HCT116 (cell line): ENCODE results near the gene MORN1. TPM values are rescaled to one million over a fixed set of nuclear protein-coding genes. Genes with fewer than 3 reads are reported as not detected.

Experiments
- ATAC-seq: fragments of 200-7000 bp; cut with Tn5 transposase; 2 replicates; pipeline ENCODE4 v1.9.1; 2020; ENCODE audit warnings: mild to moderate bottlenecking, moderate library complexity
- BruUV-seq: library from RNA; stranded (reverse); fragments of 400-500 nt; replicated peaks from 2 replicates; lab custom pipeline; 2021; lab: Mats Ljungman, UMichigan
- CTCF ChIA-PET: fragments of 300-600 bp; sonication (Branson Sonifier 250); formaldehyde crosslinking; loops from one replicate; lab custom pipeline; 2021; ENCODE audit warnings: antibody characterized with exemption; lab: Charles Lee
- POLR2A ChIA-PET: fragments of 300-600, 350-600 bp; sonication (Branson Sonifier 250); formaldehyde crosslinking; loops from one replicate; lab custom pipeline; 2021; ENCODE audit warnings: antibody characterized with exemption; lab: Charles Lee
- RAD21 ChIA-PET, 2 experiments: fragments of 300-600 bp; sonication (Branson Sonifier 250); formaldehyde crosslinking; loops; one replicate each; lab custom pipeline; 2023; ENCODE audit warnings: low total read pairs in 2 of 2; ENCODE audit not compliant: uncharacterized antibody in 2 of 2, unreplicated experiment in 2 of 2, low non-redundant PET in 1 of 2; lab: Charles Lee
- DNase-seq: peaks from one replicate; pipeline ENCODE4 v3.0.0-alpha.2; 2010; ENCODE audit warnings: low read depth, low spot score
- H2AFZ ChIP-seq: fragments of 200-600 bp; shearing (Covaris generic), sonication (generic); 2 replicates; pipeline ENCODE4 v1.6.1; 2017; ENCODE audit warnings: low read depth, mixed run types, mixed read lengths, antibody characterized with exemption, low read length; ENCODE audit not compliant: poor library complexity, severe bottlenecking
- H3K27ac ChIP-seq: 2 replicates; pipeline ENCODE4 v1.5.1; 2012; ENCODE audit warnings: low read depth, low read length
- H3K27me3 ChIP-seq: fragments of 200-600 bp; sonication (generic); 2 replicates; pipeline ENCODE4 v1.6.1; 2016; ENCODE audit warnings: mixed run types, low read length, mixed read lengths; ENCODE audit not compliant: insufficient read depth
- H3K36me3 ChIP-seq, 2 experiments: fragments of 200-500 bp in 1 of 2; fragments of 200-600 bp in 1 of 2; sonication (Bioruptor generic) in 1 of 2; sonication (generic) in 1 of 2; 2 replicates each; pipeline versions ENCODE4 v1.5.1 to v1.6.1; 2014 to 2016; ENCODE audit warnings: low read length in 2 of 2, inconsistent platforms in 1 of 2, mixed read lengths in 1 of 2, mixed run types in 1 of 2; ENCODE audit not compliant: insufficient read depth in 2 of 2, control insufficient read depth in 1 of 2
- H3K4me1 ChIP-seq, 2 experiments: fragments of 200-600 bp in 1 of 2; sonication (generic) in 1 of 2; 2 replicates each; pipeline versions ENCODE4 v1.5.1 to v1.6.1; 2012 to 2017; ENCODE audit warnings: low read length in 2 of 2, inconsistent platforms in 1 of 2, mild to moderate bottlenecking in 1 of 2, mixed read lengths in 1 of 2, mixed run types in 1 of 2, moderate library complexity in 1 of 2; ENCODE audit not compliant: insufficient read depth in 2 of 2, control insufficient read depth in 1 of 2
- H3K4me2 ChIP-seq: fragments of 200-600 bp; sonication (generic); 2 replicates; pipeline ENCODE4 v1.6.1; 2017; ENCODE audit warnings: mixed run types, low read length, mixed read lengths
- H3K4me3 ChIP-seq, 2 experiments: fragments of 200-600 bp in 1 of 2; sonication (generic) in 1 of 2; replicated peaks in 1 of 2; 2 replicates each; pipeline ENCODE4 v1.5.1; 2011 to 2016; ENCODE audit warnings: low read length in 2 of 2, control low read depth in 1 of 2, low read depth in 1 of 2, mild to moderate bottlenecking in 1 of 2, mixed read lengths in 1 of 2, mixed run types in 1 of 2
- H3K79me2 ChIP-seq: fragments of 200-600 bp; sonication (generic); 2 replicates; pipeline ENCODE4 v1.6.1; 2017; ENCODE audit warnings: mild to moderate bottlenecking, mixed run types, low read length, moderate library complexity, mixed read lengths; ENCODE audit not compliant: insufficient read depth
- H3K9ac ChIP-seq: fragments of 200-600 bp; sonication (generic); 2 replicates; pipeline ENCODE4 v1.6.1; 2016; ENCODE audit warnings: low read length, mixed read lengths
- H3K9me2 ChIP-seq: fragments of 200-600 bp; sonication (generic), shearing (Covaris generic); 2 replicates; pipeline ENCODE4 v1.6.1; 2017; ENCODE audit warnings: mixed run types, mild to moderate bottlenecking, moderate library complexity; ENCODE audit not compliant: insufficient read depth
- H3K9me3 ChIP-seq, 2 experiments: fragments of 200-500 bp in 1 of 2; fragments of 200-600 bp in 1 of 2; sonication (Bioruptor generic) in 1 of 2; sonication (generic) in 1 of 2; 2 replicates each; pipeline ENCODE4 v1.6.1; 2014 to 2017; ENCODE audit warnings: low read length in 2 of 2, mixed read lengths in 2 of 2, inconsistent platforms in 1 of 2, low read depth in 1 of 2, mild to moderate bottlenecking in 1 of 2, mixed run types in 1 of 2, moderate library complexity in 1 of 2; ENCODE audit not compliant: control insufficient read depth in 1 of 2, insufficient read depth in 1 of 2
- H4K20me1 ChIP-seq: fragments of 200-600 bp; sonication (generic), shearing (Covaris generic); 2 replicates; pipeline ENCODE4 v1.6.1; 2017; ENCODE audit warnings: mixed run types, mild to moderate bottlenecking, moderate library complexity; ENCODE audit not compliant: insufficient read depth
- ATF3 ChIP-seq: IDR thresholded peaks from 2 replicates; pipeline ENCODE4 v1.6.1; 2012
- CBX3 ChIP-seq: IDR thresholded peaks from 2 replicates; pipeline ENCODE4 v1.6.1; 2012; ENCODE audit warnings: low read depth
- CEBPB ChIP-seq: IDR thresholded peaks from 2 replicates; pipeline ENCODE4 v1.6.1; 2012; ENCODE audit warnings: low read depth
- CTCF ChIP-seq, 3 experiments: fragments of 200-600 bp in 1 of 3; sonication (generic) in 1 of 3; IDR thresholded peaks in 2 of 3; conservative IDR thresholded peaks in 1 of 3; 2 replicates each; pipeline ENCODE4 v1.5.1; 2012 to 2017; ENCODE audit warnings: low read depth in 2 of 3, low read length in 2 of 3, antibody characterized with exemption in 1 of 3, borderline replicate concordance in 1 of 3, control low read depth in 1 of 3, mild to moderate bottlenecking in 1 of 3, mixed read lengths in 1 of 3, mixed run types in 1 of 3, moderate library complexity in 1 of 3; ENCODE audit not compliant: insufficient read depth in 1 of 3
- EGR1 ChIP-seq: IDR thresholded peaks from 2 replicates; pipeline ENCODE4 v1.6.1; 2012; ENCODE audit warnings: low read depth
- ELF1 ChIP-seq: IDR thresholded peaks from 2 replicates; pipeline ENCODE4 v1.6.1; 2012; ENCODE audit warnings: low read depth, borderline replicate concordance
- EZH2 ChIP-seq: fragments of 200-600 bp; sonication (generic); IDR thresholded peaks from 2 replicates; pipeline ENCODE4 v1.6.1; 2017; ENCODE audit warnings: antibody characterized with exemption, mixed run types
- EZH2phosphoT487 ChIP-seq: fragments of 200-600 bp; IDR thresholded peaks from 2 replicates; pipeline ENCODE4 v1.6.1; 2018; ENCODE audit warnings: antibody characterized with exemption, borderline replicate concordance
- FOSL1 ChIP-seq: IDR thresholded peaks from 2 replicates; pipeline ENCODE4 v1.6.1; 2012; ENCODE audit warnings: low read depth
- JUND ChIP-seq: IDR thresholded peaks from 2 replicates; pipeline ENCODE4 v1.6.1; 2012
- MAX ChIP-seq: IDR thresholded peaks from 2 replicates; pipeline ENCODE4 v1.6.1; 2012
- REST ChIP-seq: IDR thresholded peaks from 2 replicates; pipeline ENCODE4 v1.6.1; 2012; ENCODE audit warnings: low read depth
- SP1 ChIP-seq: IDR thresholded peaks from 2 replicates; pipeline ENCODE4 v1.6.1; 2012; ENCODE audit warnings: low read depth
- SRF ChIP-seq: IDR thresholded peaks from 2 replicates; pipeline ENCODE4 v1.6.1; 2012; ENCODE audit warnings: low read depth
- TCF7L2 ChIP-seq: IDR thresholded peaks from 2 replicates; pipeline ENCODE4 v1.7.0; 2011; ENCODE audit warnings: borderline replicate concordance, inconsistent platforms; ENCODE audit not compliant: insufficient read depth, insufficient read length; ENCODE audit errors: extremely low read depth
- YY1 ChIP-seq: IDR thresholded peaks from 2 replicates; pipeline ENCODE4 v1.6.1; 2011; ENCODE audit warnings: low read length, low read depth, moderate library complexity, mild to moderate bottlenecking; ENCODE audit not compliant: insufficient replicate concordance; ENCODE audit errors: extremely low read depth
- ZFX ChIP-seq: fragments of 450-650 bp; IDR thresholded peaks from 2 replicates; pipeline ENCODE4 v1.6.1; 2017
- ZNF274 ChIP-seq: fragments of 200-500 bp; sonication (Bioruptor generic); IDR thresholded peaks from 2 replicates; pipeline ENCODE4 v1.6.1; 2014; ENCODE audit warnings: mild to moderate bottlenecking, low read depth, low read length, inconsistent platforms
- intact Hi-C: fragments of 100-400 bp; cut with micrococcal nuclease; formaldehyde crosslinking; loops from 2 replicates; pipeline ENCODE4 v1.10.0; 2022
- total RNA-seq: library from RNA; stranded (reverse); gene quantifications from one replicate; pipeline ENCODE4 v1.2.1, GENCODE V29; 2021; ENCODE audit not compliant: unreplicated experiment

The MORN1 gene
- total RNA-seq, 1 experiment from 2014 or later = 21.4 TPM

- no peaks in the 10 kb centered on the region for H3K79me2 ChIP-seq
- RAD21 ChIA-PET = no interaction called here
- no peak overlapping the region for H3K4me2 ChIP-seq
- H2AFZ ChIP-seq = no peak overlapping the region
- POLR2A ChIA-PET = no interaction called here
- peaks cover 3 to 15% of the 10 kb centered on the region in 2 experiments; a peak in 2 of 4 replicates for H3K9me3 ChIP-seq
- TF ChIP-seq ELF1 = no peak
- TF ChIP-seq SP1 = no peak
- no peak for TF ChIP-seq EGR1
- no peak for TF ChIP-seq YY1
- TF ChIP-seq ZFX = no peak
- TF ChIP-seq ATF3 = no peak
- no peak for TF ChIP-seq FOSL1
- TF ChIP-seq CBX3 = no peak
- no peak for TF ChIP-seq EZH2phosphoT487
- TF ChIP-seq REST = no peak
- TF ChIP-seq ZNF274 = no peak
- no peak for TF ChIP-seq SRF
- TF ChIP-seq CTCF (IDR thresholded peaks at IDR 0.05 in 2 of 3, conservative IDR thresholded peaks at IDR 0.05 in 1 of 3; ENCODE audit: borderline replicate concordance in 1 of 3, insufficient read depth in 1 of 3, low read depth in 2 of 3, low read length in 2 of 3) = no peak
- no peak for TF ChIP-seq TCF7L2
- no peak for TF ChIP-seq MAX
- no peak for TF ChIP-seq CEBPB
- no peak for TF ChIP-seq EZH2
- no peak for TF ChIP-seq JUND
- BruUV-seq = no TSS peak
- no peak overlapping the region for H3K9ac ChIP-seq
- intact Hi-C loops = no loop called here
- H3K4me1 ChIP-seq = no peaks in the 10 kb centered on the region
- ATAC-seq = no peak
- H3K36me3 ChIP-seq = no peaks in the 10 kb centered on the region
- H3K9me2 ChIP-seq = no peaks in the 10 kb centered on the region
- no peaks in the 10 kb centered on the region for H4K20me1 ChIP-seq
- no peaks in the 10 kb centered on the region for H3K27me3 ChIP-seq
- no peak overlapping the region for H3K27ac ChIP-seq
- CTCF ChIA-PET = no interaction called here
- DNase-seq = no peak
- H3K4me3 ChIP-seq = no peak overlapping the region
Observed at GRCh38 chr1:2427051-2427450, 35.7 kb upstream of the MORN1 start.
